Astrocyte (in vitro differentiated cells and primary cell): ENCODE data around the gene P2RY8. TPM values are rescaled to one million over a fixed set of nuclear protein-coding genes. Genes with fewer than 3 reads are reported as not detected.

Experiments
- DNase-seq: peaks from one replicate; pipeline ENCODE4 v3.0.0-alpha.2; 2010; ENCODE audit warnings: low read depth
- FAIRE-seq: peaks from 2 replicates; lab custom pipeline; 2011; peaks lifted over from hg19 to GRCh38; lab: Jason Lieb, UNC
- H2AFZ ChIP-seq: 2 replicates; pipeline ENCODE4 v1.6.0; 2012; ENCODE audit warnings: low read depth, low read length, inconsistent platforms
- H3K27ac ChIP-seq: 2 replicates; pipeline ENCODE4 v1.5.1; 2011; ENCODE audit warnings: low read depth, low read length, inconsistent platforms
- H3K27me3 ChIP-seq: 2 replicates; pipeline ENCODE4 v1.6.0; 2011; ENCODE audit warnings: low read length, inconsistent platforms; ENCODE audit not compliant: insufficient read depth
- H3K36me3 ChIP-seq: 2 replicates; pipeline ENCODE4 v1.5.1; 2011; ENCODE audit warnings: low read length, inconsistent platforms; ENCODE audit not compliant: insufficient read depth
- H3K4me1 ChIP-seq: 2 replicates; pipeline ENCODE4 v1.5.1; 2011; ENCODE audit warnings: low read length, inconsistent platforms; ENCODE audit not compliant: insufficient read depth
- H3K4me2 ChIP-seq: 2 replicates; pipeline ENCODE4 v1.6.0; 2012; ENCODE audit warnings: low read length, inconsistent platforms
- H3K4me3 ChIP-seq: 2 replicates; pipeline ENCODE4 v1.5.1; 2011; ENCODE audit warnings: low read depth, mild to moderate bottlenecking, low read length, inconsistent platforms; ENCODE audit not compliant: insufficient read depth
- H3K79me2 ChIP-seq: 2 replicates; pipeline ENCODE4 v1.6.0; 2012; ENCODE audit warnings: mild to moderate bottlenecking, low read length, inconsistent platforms; ENCODE audit not compliant: insufficient read depth
- H3K9ac ChIP-seq: 2 replicates; pipeline ENCODE4 v1.6.0; 2012; ENCODE audit warnings: mild to moderate bottlenecking, low read length, inconsistent platforms
- H3K9me3 ChIP-seq: 2 replicates; pipeline ENCODE4 v1.5.1; 2012; ENCODE audit warnings: low read depth, mild to moderate bottlenecking, low read length, inconsistent platforms; ENCODE audit not compliant: insufficient read depth
- H4K20me1 ChIP-seq: 2 replicates; pipeline ENCODE4 v1.6.0; 2012; ENCODE audit warnings: low read length, inconsistent platforms; ENCODE audit not compliant: insufficient read depth
- H3K27ac Mint-ChIP-seq: one replicate; pipeline ENCODE4 v1.8.0; 2021; ENCODE audit warnings: mild to moderate bottlenecking, mixed read lengths; ENCODE audit not compliant: unreplicated experiment
- H3K27me3 Mint-ChIP-seq: one replicate; pipeline ENCODE4 v1.8.0; 2021; ENCODE audit warnings: low read depth, mixed read lengths; ENCODE audit not compliant: unreplicated experiment
- H3K36me3 Mint-ChIP-seq: one replicate; pipeline ENCODE4 v1.8.0; 2021; ENCODE audit warnings: low read depth, mixed read lengths; ENCODE audit not compliant: unreplicated experiment
- H3K4me1 Mint-ChIP-seq: one replicate; pipeline ENCODE4 v1.8.0; 2021; ENCODE audit warnings: low read depth, mixed read lengths; ENCODE audit not compliant: unreplicated experiment
- H3K4me3 Mint-ChIP-seq: one replicate; pipeline ENCODE4 v1.8.0; 2021; ENCODE audit warnings: mild to moderate bottlenecking, moderate library complexity, mixed read lengths; ENCODE audit not compliant: unreplicated experiment
- H3K9me3 Mint-ChIP-seq: one replicate; pipeline ENCODE4 v1.8.0; 2021; ENCODE audit warnings: mild to moderate bottlenecking, mixed read lengths; ENCODE audit not compliant: unreplicated experiment
- EZH2 ChIP-seq: IDR thresholded peaks from 2 replicates; pipeline ENCODE4 v1.6.1; 2012; ENCODE audit warnings: mild to moderate bottlenecking, low read length, inconsistent platforms; ENCODE audit not compliant: insufficient read depth
- total RNA-seq: library from RNA; stranded (reverse); gene quantifications from 2 replicates; pipeline ENCODE4 v1.2.1, GENCODE V29; 2021
- TF ChIP-seq, protein P1 (sequence below): IDR thresholded peaks from 2 replicates; pipeline ENCODE4 v1.5.1; 2011; ENCODE audit warnings: low read depth, mild to moderate bottlenecking, inconsistent platforms, low read length, moderate library complexity; ENCODE audit not compliant: insufficient read depth

Gene P2RY8
- total RNA-seq, 1 donor from 2014 or later = not detected

- Histone ChIP-seq H2AFZ (no peak overlapping the region), H3K27ac (no peak overlapping the region), H3K9ac (no peak overlapping the region), H3K4me2 (peak overlapping the region; percentile 92), H3K36me3 (no peaks in the 10 kb centered on the region), H4K20me1 (peaks cover 22% of the 10 kb centered on the region), H3K4me1 (no peaks in the 10 kb centered on the region), H3K9me3 (no peaks in the 10 kb centered on the region), H3K4me3 (no peak overlapping the region), H3K27me3 (no peaks in the 10 kb centered on the region), H3K79me2 (peaks cover 31% of the 10 kb centered on the region)
- FAIRE-seq (no peak), DNase-seq (peak; percentile 31)
- no peaks in the 10 kb centered on the region for H3K27me3 Mint-ChIP-seq
- H3K9me3 Mint-ChIP-seq = peaks cover 7% of the 10 kb centered on the region
- H3K4me3 Mint-ChIP-seq = no peak overlapping the region
- TF ChIP-seq, protein P1, sequence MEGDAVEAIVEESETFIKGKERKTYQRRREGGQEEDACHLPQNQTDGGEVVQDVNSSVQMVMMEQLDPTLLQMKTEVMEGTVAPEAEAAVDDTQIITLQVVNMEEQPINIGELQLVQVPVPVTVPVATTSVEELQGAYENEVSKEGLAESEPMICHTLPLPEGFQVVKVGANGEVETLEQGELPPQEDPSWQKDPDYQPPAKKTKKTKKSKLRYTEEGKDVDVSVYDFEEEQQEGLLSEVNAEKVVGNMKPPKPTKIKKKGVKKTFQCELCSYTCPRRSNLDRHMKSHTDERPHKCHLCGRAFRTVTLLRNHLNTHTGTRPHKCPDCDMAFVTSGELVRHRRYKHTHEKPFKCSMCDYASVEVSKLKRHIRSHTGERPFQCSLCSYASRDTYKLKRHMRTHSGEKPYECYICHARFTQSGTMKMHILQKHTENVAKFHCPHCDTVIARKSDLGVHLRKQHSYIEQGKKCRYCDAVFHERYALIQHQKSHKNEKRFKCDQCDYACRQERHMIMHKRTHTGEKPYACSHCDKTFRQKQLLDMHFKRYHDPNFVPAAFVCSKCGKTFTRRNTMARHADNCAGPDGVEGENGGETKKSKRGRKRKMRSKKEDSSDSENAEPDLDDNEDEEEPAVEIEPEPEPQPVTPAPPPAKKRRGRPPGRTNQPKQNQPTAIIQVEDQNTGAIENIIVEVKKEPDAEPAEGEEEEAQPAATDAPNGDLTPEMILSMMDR = peak; percentile 68
- no peak for TF ChIP-seq EZH2
- no peaks in the 10 kb centered on the region for H3K4me1 Mint-ChIP-seq
- H3K36me3 Mint-ChIP-seq = no peaks in the 10 kb centered on the region
- no peak overlapping the region for H3K27ac Mint-ChIP-seq
Measured at GRCh38 chrX:1453951-1454785, 82.8 kb downstream of the P2RY8 start.

DNA sequence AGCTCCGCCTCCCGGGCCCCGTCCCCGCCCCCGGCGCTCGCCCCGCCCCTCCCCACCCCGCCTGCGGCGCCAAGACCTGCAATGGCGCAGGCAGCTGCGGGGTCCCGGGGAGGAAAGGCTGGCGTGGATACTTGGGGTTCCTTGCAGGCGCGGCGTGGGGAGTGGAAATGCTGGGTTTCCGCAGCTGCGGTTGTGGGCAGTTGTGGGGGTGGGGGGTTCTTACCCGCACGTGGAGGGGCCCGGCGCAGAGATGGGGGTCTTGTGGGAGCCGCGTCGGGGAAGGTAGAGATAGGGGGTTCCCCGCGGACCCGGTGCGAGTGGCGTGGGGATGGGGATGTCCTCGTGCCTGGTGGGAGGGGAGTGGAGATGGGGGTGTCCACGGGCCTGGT lies 83.6 kb downstream of the P2RY8 start:
- peaks cover 4% of the 10 kb centered on the region for H3K36me3 Mint-ChIP-seq
- Histone ChIP-seq H3K27me3 (no peaks in the 10 kb centered on the region), H3K36me3 (no peaks in the 10 kb centered on the region), H3K27ac (peak overlapping the region; percentile 56), H3K4me2 (peak overlapping the region; percentile 92), H3K79me2 (peaks cover 39% of the 10 kb centered on the region), H4K20me1 (peaks cover 29% of the 10 kb centered on the region), H3K9ac (peak overlapping the region; percentile 76), H3K9me3 (no peaks in the 10 kb centered on the region), H3K4me3 (peak overlapping the region; percentile 60), H3K4me1 (no peaks in the 10 kb centered on the region), H2AFZ (peak overlapping the region; percentile 86)
- H3K4me3 Mint-ChIP-seq = peak overlapping the region; percentile 74
- H3K27ac Mint-ChIP-seq = no peak overlapping the region
- TF ChIP-seq, protein P1 = no peak
- TF ChIP-seq EZH2 = no peak
- H3K27me3 Mint-ChIP-seq = no peaks in the 10 kb centered on the region
- H3K4me1 Mint-ChIP-seq = no peaks in the 10 kb centered on the region
- no peak for FAIRE-seq
- peaks cover 12% of the 10 kb centered on the region for H3K9me3 Mint-ChIP-seq
- no peak for DNase-seq
